ENCODE measurements around the gene CHRNA1.
"Not testable (repeated sequence)": the region's sequence is repeated elsewhere in the genome, so short reads cannot be mapped to it uniquely, and the experiment has no call there.

Gene CHRNA1

DNA sequence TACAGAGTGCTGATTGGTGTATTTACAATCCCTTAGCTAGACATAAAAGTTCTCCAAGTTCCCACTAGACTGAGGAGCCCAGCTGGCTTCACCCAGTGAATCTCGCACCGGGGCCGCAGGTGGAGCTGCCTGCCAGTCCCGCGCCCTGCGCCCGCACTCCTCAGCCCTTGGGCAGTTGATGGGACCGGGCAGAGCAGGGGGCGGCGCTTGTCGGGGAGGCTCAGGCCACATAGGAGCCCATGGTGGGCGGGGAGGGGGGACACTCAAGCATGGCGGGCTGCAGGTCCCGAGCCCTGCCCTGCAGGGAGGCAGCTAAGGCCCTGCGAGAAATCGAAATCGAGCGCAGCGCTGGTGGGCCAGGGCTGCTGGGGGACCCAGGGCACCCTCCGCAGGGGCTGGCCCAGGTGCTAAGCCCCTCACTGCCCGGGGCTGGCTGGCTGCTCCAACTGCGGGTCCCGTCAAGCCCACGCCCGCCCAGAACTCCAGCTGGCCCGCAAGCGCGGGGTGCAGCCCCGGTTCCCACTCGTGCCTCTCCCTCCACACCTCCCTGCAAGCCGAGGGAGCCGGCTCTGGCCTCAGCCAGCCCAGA is 54.8 kb downstream of the CHRNA1 start:
- DNase-seq, result not testable (repeated sequence)

DNA sequence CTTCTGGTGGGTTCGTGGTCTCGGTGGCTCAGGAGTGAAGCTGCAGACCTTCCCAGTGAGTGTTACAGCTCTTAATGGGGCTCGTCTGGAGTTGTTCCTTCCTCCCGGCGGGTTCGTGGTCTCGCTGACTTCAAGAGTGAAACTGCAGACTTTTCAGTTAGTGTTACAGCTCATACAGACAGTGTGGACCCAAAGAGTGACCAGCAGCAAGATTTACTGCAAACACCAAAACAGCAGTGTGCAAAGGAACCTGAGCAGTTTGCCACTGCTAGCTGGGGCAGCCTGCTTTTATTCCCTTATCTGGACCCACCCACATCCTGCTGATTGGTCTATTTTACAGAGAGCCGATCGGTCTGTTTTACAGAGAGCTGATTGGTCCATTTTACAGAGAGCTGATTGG is 55.6 kb downstream of the CHRNA1 start:
- no peak for DNase-seq

DNA sequence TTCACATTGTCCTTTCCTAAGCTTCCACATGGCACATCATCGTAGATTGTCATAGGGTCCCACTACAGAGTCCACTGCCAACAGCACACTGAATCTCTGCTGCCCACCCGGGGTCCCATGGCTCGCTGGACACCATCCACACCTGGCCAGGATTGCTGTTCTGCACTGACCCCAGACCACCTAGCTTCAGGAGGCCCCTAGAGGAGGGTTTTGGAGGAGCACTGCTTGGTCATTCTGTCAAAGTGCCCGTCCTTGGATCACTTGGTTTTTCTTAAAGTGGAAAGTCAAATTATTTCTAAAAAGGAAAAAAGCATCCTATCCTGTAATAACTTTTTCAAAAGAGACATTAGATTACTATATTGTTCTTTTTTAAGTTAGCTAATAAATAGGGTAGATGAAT is 59.0 kb downstream of the CHRNA1 start:
- DNase-seq, result no peak

DNA sequence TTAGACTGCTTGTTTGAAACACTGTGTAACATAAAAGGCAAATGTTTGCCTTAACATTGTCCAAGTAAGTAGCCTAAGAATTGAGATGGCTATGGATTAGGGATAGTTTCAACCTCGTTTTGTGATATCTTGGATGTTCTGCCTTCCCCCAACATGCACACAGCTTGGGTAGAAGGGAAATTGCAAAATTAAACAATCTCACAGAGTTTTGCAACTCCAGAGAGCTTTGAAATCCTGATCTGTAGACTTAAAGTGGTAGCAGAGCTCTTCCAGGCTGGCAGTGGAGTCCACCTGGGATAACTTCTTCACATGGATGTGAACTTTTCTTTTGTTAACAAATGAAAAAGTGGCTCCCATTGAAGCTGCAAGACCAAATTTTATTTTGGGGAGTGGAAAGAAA is 59.6 kb downstream of the CHRNA1 start:
- no peak for DNase-seq

DNA sequence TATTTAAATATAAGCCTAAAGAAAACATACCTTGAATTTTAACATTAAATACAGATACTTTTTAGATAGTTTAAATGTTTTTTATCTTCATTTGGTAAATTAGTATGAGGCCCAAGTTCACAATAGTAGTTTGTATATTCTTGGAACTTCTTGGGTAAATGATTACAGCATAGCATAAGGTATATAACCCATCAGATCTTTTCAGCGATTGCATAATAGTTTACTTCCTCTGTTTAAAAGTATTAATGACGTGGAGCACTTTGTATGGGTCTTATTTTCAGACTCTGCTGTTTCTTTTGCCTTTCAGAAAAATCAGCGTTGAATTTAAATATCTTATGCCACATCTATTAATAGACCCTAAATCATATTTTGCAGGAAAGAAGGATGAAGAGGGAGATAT is 60.2 kb downstream of the CHRNA1 start:
- no peak for DNase-seq

DNA sequence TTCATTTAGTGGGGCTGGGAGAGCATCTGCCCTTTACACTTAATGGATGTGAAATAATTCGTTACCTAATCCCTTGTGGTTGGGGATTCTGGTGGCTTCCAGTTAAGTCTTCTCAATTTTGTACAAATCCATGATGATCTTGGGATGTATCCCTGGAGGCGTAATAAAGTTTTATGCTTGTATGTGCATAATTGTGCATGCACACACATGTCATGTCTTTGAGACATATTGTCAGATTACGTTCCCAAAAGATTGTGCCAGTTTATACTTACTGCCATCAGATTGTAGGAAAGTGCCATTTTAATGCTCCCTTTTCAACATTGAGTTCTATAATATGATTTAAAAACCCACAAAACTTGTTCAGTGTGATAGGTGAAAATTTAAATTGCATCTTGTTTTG is 60.8 kb downstream of the CHRNA1 start:
- DNase-seq, result no peak

DNA sequence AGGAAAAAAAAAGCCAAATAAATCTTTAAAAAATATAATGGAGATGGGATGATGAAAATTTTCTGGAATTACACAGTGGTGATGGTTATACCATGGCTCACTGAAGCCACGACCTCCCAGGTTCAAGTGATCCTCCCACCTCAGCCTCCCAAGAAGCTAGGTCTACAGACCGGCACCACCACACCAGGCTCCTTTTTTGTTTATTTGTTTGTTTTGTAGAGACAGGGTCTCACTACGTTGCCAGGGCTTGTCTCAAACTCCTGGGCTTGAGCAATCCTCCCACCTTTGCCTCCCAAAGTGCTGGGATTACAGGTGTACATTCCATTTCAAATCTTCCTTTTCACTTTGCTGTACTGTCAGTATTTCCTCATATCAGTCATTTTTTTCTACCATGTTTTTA is 61.7 kb downstream of the CHRNA1 start:
- no peak for DNase-seq

DNA sequence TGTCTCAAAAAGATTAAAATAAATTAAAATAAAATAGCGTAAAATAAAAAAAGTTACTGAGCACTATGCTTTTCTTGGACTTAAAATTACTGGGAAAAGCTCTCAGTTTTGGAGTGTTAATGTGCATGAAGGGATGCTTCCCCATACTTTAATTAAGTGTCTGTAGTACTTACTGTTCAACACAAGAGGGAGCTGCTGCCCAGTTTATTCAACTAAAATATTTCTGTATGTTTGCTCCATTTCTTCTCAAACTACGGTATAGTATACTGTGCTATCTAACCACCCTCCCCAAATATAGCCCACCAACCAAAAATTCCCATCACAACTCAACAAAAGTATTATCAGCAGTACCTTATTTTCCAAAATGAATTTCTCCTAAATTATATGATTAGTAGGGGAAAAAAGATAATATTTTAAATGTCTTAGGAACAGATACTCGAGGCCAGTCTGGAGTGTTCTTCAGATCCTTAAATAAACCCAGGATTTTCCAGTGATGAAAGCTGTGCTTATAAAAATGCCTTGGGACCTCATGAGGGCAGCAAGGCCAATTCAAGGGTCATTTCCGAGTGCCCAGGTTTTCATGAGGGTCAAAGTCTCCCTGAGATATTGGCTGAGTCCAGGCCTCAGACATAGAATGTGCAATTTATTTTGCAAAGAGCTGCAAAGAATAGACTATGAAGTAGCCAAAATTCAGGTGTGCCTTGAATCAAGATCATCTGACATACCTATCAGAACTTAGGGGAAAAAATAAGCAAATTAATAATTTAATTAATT is 64.1 kb downstream of the CHRNA1 start:
- no peak for DNase-seq

All from NCI-H2081 treated with DMSO at 0.1 percent for 48 hours (cell line).